HPDE6-E6E7 (cell line): ENCODE results near the gene DIDO1.

ENCODE experiments used
- DNase-seq: peaks from one replicate; pipeline ENCODE4 v3.0.0; 2011; ENCODE audit warnings: missing footprints; ENCODE audit errors: extremely low spot score

The DIDO1 gene

GRCh38 chr20:62926229-62927127, at the start of gene DIDO1:
TSS of gene DIDO1 (minus strand) at chr20:62926505.
- DNase-seq = peak; percentile 100

- no peak for DNase-seq
Measured at GRCh38 chr20:62975251-62975760, 49.0 kb upstream of the DIDO1 start.

- DNase-seq = no peak
Measured at GRCh38 chr20:62972845-62973745, 46.8 kb upstream of the DIDO1 start.

- peak; percentile 99 for DNase-seq
Measured at GRCh38 chr20:62971950-62972844, 45.9 kb upstream of the DIDO1 start.

GRCh38 chr20:62971211-62971949, 45.1 kb upstream of the DIDO1 start:
- no peak for DNase-seq

GRCh38 chr20:62970307-62971210, 44.3 kb upstream of the DIDO1 start:
- DNase-seq = no peak

- DNase-seq = no peak
Measured at GRCh38 chr20:62969939-62970306, 43.6 kb upstream of the DIDO1 start.

GRCh38 chr20:62969179-62969760, 43.0 kb upstream of the DIDO1 start:
- no peak for DNase-seq

GRCh38 chr20:62968378-62969178, 42.3 kb upstream of the DIDO1 start:
- no peak for DNase-seq

GRCh38 chr20:62967628-62968351, 41.5 kb upstream of the DIDO1 start:
- DNase-seq = no peak

- no peak for DNase-seq
Measured at GRCh38 chr20:62967149-62967501, 40.8 kb upstream of the DIDO1 start.

GRCh38 chr20:62966212-62967148, 40.2 kb upstream of the DIDO1 start:
- DNase-seq = no peak

- no peak for DNase-seq
Measured at GRCh38 chr20:62965363-62965771, 39.1 kb upstream of the DIDO1 start.

- DNase-seq = no peak
Measured at GRCh38 chr20:62964700-62965099, 38.4 kb upstream of the DIDO1 start.

GRCh38 chr20:62963614-62964397, 37.5 kb upstream of the DIDO1 start:
- DNase-seq = no peak
